A172 (cell line): ENCODE measurements around the gene CEP83. TPM values are rescaled to one million over a fixed set of nuclear protein-coding genes. Genes with fewer than 3 reads are reported as not detected.

Source experiments
- DNase-seq: peaks from one replicate; pipeline ENCODE4 v3.0.0-alpha.2; 2015; ENCODE audit warnings: low spot score
- total RNA-seq: library from RNA; depleted of rRNA; stranded (reverse); fragments of >200 nt; shearing (Covaris generic); gene quantifications from 2 replicates; pipeline ENCODE4 v1.2.3, GENCODE V29; 2014

Gene CEP83
- total RNA-seq, 1 experiment from 2014 or later, result 8.7 TPM

DNA sequence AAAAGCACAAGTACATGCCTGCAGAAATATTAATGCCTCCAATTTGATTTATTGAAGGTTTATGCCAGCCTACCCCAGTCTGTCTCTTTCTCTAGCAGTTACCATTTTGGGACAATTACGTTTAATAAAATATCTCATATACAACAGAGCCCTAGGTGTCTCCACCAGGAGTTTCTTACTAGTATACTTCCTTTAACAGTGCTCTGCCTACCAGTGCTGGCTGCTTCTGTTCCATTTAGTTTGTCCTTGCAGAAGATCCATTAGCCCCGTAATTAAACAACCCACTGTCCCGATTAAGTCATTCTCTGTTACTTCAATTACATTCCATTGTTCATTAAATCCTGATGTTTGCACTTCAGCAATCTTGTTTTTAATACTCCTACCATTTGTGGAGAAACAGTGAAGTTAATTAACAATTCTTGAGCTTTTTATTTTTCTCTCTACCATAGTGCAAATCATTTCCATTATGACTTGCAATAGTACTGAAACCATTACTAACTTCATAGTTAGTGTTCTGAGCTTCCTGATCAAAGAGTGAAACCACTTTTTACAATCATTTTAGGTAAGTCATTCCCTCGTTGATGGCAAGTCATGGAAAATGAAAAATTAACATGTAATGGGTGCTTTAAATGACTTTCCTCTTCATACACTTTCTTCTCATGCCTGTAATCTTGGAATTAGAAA, 190.2 kb downstream of the CEP83 start:
- no peak for DNase-seq

- DNase-seq, result no peak
Observed at GRCh38 chr12:94267921-94268471, 191.7 kb downstream of the CEP83 start.

DNA sequence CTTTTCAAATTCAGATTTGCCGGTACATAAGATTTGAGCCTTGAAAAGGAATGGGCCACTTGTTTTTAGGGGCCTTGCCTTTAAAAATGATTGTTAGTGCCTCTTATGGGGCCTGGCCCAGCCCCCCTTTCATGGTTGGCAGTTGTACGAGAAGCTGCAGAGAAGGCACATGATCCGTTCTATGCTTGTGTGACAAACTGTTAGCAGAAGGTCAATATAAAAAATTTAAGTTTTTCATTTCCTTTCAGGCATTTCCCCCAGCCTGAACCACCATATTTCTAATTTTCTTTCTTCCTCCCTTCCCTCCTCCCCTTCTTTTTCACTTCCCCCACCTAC, 192.2 kb downstream of the CEP83 start:
- DNase-seq, result no peak

DNA sequence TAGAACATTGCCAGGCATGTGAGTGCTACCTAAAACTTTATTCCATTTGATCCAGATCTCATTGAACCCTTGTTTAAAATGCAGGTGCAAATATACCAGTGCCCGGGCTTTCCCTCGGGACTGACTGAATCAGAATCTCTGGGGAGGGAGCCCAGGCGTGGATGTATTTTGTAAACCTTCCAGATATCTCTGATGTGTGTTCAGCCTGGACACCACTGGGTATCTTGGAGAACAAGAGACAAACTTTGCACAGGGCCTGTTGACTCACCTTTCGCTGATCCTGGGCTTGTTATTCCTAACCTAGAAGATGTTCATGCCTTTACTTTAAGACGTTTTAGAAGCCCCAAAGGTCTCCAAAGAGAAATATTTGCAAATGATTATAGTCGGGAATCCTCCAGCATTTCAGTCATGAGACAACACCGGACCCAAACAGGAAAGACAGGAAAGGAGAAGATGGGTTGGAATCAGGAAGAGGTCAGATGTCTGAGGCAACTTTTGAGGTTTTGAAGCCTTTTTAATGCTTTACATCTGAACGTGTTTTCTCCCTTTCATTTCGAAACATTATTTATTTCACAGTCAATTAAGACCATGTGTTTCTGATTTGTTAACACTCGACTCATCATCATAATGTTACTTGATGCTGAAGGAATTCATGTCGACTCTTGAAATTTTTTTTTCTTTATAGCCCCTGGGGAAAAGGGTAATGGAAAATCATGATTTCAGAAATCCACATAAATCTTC, 192.7 kb downstream of the CEP83 start:
- no peak for DNase-seq

DNA sequence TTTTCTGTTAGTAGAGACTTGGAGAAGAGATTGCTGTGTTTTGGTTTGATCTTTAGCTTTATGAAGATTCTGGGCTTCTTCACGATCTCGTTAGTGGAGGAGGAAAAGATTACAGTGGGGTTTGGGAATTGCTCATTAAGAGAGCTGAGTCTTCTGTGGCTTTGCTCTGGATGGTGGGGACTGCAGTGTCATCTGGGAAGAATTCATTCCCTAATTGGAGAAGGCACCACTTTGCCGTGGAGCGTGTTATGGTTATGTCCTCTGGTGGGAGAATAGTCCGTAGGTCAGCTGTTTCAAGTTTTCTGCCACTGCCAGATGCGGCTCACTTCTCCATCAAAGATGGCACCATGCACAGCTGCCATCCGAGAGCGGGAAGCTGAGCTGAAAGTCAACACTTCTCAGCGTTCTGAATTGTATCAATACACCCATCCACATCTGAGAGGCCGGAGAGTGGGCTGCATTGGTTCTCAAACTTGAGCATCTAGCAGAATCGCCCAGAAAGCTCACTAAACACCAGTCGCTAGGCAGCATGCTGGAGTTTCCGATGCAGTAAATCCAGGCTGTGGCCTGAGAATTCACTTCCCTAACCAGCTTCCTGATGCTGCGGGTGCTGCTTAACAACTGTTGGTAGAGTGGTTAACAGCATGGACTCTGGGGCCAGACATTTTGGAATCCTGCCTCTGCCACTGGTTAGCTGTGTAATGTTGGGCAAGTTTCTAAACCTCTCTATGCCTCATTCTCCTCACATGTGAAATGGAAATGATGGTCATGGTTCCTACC, 193.5 kb downstream of the CEP83 start:
- no peak for DNase-seq

GRCh38 chr12:94265539-94265938, 194.1 kb downstream of the CEP83 start:
- no peak for DNase-seq

DNA sequence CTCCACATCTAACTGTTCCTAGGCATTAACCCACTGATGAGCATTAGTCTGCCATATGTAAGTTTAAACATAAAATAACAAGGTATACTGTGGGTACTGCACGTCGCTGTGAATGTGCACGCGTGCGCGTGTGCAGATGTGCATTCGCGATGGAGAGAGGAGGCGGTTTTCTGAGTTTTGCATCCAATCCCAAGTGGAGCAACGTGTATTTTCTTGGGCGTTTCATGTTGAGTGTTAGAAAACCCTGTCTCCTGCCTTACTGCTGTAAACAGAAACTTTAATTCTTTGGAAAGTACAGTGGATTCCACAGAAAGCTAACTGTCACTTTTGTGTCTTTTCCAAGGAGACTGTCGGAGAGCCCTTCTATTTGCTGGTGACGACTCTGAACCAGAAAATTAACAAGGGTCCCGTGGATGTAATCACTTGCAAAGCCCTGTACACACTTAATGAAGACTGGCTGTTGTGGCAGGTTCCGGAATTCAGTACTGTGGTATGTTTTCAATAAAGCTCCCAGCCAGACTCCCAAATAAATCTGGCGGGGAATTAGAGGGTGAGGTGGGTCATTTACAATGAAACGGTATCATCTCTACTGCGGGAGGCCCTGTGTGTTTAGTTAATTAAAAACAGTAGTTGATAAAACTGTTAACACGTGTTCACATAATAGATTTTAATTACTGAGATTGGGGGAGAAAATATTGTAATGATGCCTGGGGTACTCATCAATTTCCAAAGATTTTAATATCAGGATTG, 194.8 kb downstream of the CEP83 start:
- DNase-seq, result no peak

- peak; percentile 16 for DNase-seq
Observed at GRCh38 chr12:94263905-94264561, 195.6 kb downstream of the CEP83 start.

DNA sequence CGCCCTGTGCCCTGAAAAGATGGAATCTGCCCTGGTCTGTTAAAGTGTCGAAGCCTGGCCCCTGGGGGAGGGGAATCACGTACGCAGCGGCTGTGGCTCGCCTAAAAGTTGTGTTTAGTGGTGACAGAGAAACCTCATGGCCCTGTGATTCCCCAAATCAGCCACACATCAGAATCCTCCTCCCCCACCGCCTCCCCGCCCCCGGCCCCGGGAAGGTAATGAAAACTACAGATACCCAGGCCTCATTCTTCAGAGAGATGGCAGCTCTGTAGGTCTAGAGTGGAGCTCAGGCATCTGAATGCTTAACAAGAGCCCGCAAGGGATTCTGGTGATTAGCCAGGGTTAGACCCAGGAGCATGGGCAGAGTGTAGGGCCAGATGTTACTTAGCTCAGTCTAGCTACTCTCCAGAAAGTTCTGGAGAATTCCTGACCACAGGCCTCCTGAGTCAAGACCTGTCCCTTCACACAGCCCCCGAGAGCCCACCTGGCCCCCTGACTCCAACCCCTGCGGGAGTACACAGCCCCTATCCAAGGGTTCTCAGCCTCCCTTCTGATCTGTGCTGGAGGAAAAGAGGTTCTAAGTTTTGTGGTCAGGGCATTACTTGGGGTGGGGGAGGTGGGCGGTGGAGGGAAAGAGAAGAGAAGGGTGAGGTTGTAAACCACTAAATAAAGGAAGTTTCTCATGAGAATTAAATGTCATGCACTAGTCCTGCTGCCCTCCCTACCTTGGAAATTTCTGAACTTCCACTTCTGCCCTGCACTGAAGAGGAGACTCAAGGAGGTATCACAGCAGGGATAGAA, 196.5 kb downstream of the CEP83 start:
- DNase-seq, result no peak

GRCh38 chr12:94262228-94263010, 197.2 kb downstream of the CEP83 start:
- DNase-seq, result peak; percentile 67

DNA sequence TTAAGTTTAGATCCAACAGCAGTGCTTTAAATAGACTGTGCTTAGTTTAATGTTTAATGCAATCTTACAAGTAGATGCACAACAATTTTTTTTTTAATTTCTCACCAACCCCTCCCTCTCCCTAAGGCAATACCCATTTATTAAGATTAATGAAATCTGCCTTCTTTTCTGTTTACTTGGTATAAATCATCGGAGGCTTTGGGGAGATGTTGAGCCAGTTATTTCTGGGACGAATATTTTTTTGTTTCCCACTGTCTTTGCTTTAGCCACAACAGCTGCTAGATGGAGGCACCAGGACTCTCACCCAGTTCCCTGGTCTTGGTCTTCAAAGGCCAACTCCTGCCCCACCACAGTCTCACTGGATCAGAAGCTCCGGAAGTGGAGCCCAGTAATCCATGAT, 197.9 kb downstream of the CEP83 start:
- no peak for DNase-seq

GRCh38 chr12:94261119-94261518, 198.5 kb downstream of the CEP83 start:
- DNase-seq, result no peak

- DNase-seq, result no peak
Observed at GRCh38 chr12:94260717-94261116, 198.9 kb downstream of the CEP83 start.

DNA sequence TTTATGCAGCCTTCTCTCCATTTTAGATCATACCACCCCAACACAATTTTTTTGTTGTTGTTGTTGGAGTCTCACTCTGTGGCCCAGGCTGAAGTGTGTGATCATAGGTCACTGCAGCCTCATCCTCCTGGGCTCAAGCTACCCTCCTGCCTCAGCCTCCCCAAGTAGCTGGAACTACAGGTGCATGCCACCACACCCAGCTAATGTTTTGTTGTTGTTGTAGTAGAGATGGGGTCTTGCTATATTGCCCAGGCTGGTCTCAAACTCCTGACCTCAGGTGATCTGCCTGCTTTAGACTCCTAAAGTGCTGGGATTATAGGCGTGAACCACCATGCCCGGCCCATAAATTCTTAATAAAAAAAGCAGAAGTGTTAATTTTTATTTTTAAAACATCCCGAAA, 199.7 kb downstream of the CEP83 start:
- no peak for DNase-seq

DNA sequence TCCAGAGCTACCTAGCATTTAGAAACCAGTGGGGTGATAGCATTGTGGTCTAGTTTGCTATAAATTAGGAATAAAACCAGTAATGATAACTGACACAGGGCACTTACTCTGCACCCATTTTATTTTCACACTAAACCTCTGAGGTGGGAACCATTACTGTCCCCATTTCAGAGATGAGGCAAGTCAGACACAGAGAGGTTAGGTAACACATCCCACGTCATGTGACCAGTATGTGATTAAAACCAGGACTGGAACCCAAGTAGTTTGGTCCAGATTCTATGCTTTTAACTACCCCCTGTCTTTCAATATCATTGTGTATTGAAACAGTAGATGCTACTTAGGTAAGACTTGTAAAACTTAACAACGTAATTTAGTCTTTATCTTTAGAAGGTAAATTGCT, 201.1 kb downstream of the CEP83 start:
- DNase-seq, result no peak
